IPS-18a (cell line): ENCODE results near the gene GSTM4.
A peak's percentile ranks its signal among the peaks of the same experiment; 100 is the strongest.
"Not testable (repeated sequence)": the region's sequence is repeated elsewhere in the genome, so short reads cannot be mapped to it uniquely, and the experiment has no call there.

ENCODE experiments used
- H3K27ac ChIP-seq: one replicate; pipeline ENCODE4 v1.5.1; 2013; ENCODE audit warnings: low read length
- H3K27me3 ChIP-seq: one replicate; pipeline ENCODE4 v1.6.1; 2013; ENCODE audit warnings: mild to moderate bottlenecking, low read length; ENCODE audit not compliant: control insufficient read depth, insufficient read depth
- H3K36me3 ChIP-seq: one replicate; pipeline ENCODE4 v1.6.1; 2013; ENCODE audit warnings: low read depth, low read length; ENCODE audit not compliant: control insufficient read depth
- H3K4me1 ChIP-seq: one replicate; pipeline ENCODE4 v1.6.1; 2013; ENCODE audit warnings: low read depth, low read length; ENCODE audit not compliant: control insufficient read depth
- H3K4me3 ChIP-seq: one replicate; pipeline ENCODE4 v1.5.1; 2013; ENCODE audit warnings: low read length
- H3K9ac ChIP-seq: one replicate; pipeline ENCODE4 v1.6.1; 2013; ENCODE audit warnings: mild to moderate bottlenecking, low read length, moderate library complexity
- H3K9me3 ChIP-seq: one replicate; pipeline ENCODE4 v1.6.1; 2013; ENCODE audit warnings: low read depth, low read length; ENCODE audit not compliant: control insufficient read depth

The GSTM4 gene

DNA sequence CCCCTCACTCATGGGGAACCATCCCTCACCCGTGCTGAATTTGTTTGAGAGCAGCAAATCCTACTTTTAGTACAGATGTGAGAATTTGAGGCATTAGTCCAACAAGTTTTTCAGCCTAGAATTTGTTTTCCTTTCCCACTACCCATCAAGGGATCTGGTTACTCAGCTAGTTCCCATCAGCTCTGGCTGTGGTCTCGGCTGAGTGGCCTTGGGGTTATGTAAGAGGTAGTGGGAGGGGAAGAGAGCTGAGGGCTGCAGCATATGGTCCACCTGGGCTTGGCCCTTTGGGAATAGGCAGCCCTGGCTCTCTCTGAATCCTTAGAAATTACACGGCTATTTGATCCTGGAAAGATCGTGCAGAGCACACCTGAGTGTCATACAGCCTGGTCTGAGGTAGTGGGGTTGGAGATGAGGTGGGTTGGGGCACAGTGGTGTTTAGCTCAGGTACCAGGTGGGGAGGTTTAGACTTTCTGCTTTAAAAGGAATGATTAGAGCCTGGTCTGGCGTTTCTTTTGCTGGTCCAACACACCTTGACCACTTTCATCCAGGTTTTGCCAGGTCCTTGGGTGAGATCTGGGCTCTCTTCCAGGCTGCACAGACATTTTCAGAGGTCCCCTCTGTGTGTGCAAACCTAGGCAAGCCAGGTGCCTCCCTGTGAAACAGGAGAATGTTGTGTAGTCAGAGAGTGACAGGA lies 4.2 kb downstream of the GSTM4 start:
- no peaks in the 10 kb centered on the region for H3K9me3 ChIP-seq
- H3K9ac ChIP-seq = no peak overlapping the region
- peaks cover 5% of the 10 kb centered on the region for H3K27me3 ChIP-seq
- H3K4me3 ChIP-seq = no peak overlapping the region
- H3K27ac ChIP-seq = no peak overlapping the region
- no peaks in the 10 kb centered on the region for H3K4me1 ChIP-seq
- no peaks in the 10 kb centered on the region for H3K36me3 ChIP-seq

DNA sequence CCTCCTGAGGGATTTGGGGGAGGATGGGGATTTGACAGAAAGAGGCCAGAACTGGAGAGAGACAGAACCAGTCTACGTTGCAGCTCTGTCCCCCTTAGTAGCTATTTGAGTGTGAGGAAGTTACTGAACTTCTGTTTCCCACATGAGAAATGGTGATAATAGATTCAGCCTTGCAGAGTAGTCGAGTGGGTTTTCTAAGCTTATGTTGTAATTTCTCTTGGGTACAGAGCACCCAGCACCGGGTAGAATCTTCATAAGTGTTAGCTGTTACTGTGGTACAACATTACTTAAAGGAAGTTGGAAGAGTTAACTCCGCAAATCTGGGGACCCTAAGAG lies 4.8 kb downstream of the GSTM4 start:
- H3K27ac ChIP-seq, H3K9ac ChIP-seq, H3K4me3 ChIP-seq, H3K27me3 ChIP-seq, H3K9me3 ChIP-seq, H3K36me3 ChIP-seq, H3K4me1 ChIP-seq: not testable (repeated sequence)

DNA sequence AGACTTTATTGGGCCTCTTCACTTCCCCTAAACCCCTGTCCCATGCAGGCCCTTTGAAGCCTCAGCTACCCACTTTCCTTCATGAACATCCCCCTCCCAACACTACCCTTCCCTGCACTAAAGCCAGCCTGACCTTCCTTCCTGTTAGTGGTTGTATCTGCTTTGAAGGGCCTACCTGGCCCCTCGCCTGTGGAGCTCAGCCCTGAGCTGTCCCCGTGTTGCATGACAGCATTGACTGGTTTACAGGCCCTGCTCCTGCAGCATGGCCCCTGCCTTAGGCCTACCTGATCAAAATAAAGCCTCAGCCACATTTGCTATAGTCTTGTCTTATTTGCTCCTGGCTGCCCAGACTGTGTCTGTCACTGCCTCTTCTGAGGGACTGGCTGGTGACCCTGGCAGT lies 5.5 kb downstream of the GSTM4 start:
- Histone ChIP-seq H3K4me1 (no peaks in the 10 kb centered on the region), H3K9ac (no peak overlapping the region), H3K9me3 (no peaks in the 10 kb centered on the region), H3K36me3 (no peaks in the 10 kb centered on the region), H3K27me3 (no peaks in the 10 kb centered on the region), H3K4me3 (no peak overlapping the region), H3K27ac (no peak overlapping the region)

DNA sequence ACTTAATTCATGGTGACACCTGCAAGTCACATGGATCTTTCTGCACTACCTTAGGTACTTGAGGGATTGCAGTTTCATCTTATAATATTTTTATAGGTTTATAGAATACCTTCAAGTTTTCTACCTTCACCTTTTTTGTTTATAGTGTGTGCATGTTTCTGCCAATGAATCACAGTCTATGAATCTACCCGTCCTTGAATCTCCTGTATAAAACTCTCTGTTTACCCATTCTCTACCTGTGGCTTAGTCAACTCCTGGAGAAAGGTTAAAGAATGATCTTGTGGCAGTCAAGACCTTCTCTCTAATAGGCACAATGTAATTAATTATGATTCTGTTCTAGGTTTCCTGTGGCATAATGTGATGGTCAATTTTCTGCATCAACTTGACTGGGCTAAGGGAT lies 8.8 kb downstream of the GSTM4 start:
- H3K27me3 ChIP-seq = no peaks in the 10 kb centered on the region
- H3K36me3 ChIP-seq = no peaks in the 10 kb centered on the region
- no peaks in the 10 kb centered on the region for H3K9me3 ChIP-seq
- no peak overlapping the region for H3K27ac ChIP-seq
- H3K9ac ChIP-seq = no peak overlapping the region
- peaks cover 3% of the 10 kb centered on the region for H3K4me1 ChIP-seq
- no peak overlapping the region for H3K4me3 ChIP-seq

DNA sequence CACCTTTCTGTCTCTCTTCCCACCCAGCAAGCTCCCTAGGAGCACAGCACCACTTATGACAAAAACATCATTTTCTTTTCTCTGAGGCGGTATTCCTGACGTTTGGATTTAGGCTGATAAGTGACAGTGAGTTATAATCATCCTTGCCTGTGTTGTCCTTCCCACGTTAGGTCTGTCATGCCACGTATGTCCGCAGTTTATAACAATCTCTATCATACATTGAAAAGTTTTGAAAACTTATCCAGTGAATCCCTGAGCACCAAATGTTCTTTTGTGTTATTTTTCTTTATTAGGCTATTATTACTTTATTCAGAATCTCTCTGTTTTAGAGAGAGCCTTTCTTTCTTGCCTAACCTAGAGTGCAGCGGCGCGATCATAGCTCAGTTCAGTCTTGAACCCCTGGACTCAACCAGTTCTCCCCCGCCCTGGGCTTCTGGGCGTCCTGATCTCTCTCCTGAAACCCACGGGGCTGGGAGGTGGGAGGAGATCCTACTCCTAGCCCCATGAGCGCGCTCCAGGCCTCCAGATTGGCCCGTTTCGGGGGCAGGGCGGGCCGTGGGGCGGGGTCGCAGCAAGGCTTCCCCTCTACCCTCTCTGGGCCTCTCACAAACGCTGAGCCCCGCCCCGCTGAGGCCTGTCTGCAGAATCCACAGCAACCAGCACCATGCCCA lies 11.7 kb downstream of the GSTM4 start, which contains the start of gene GSTM2:
TSS of gene GSTM2 (plus strand) at position 606 of the 671 bp plus-strand sequence. CDS start at position 665, 59 bp downstream.
- peak within 1 kb of the TSS; percentile 50 for H3K4me3 ChIP-seq
- no peaks in the 10 kb centered on the region for H3K36me3 ChIP-seq
- peaks cover 3% of the 10 kb centered on the region for H3K4me1 ChIP-seq
- no peak within 1 kb of the TSS for H3K9ac ChIP-seq
- no peaks in the 10 kb centered on the region for H3K27me3 ChIP-seq
- H3K27ac ChIP-seq = no peak within 1 kb of the TSS
- no peaks in the 10 kb centered on the region for H3K9me3 ChIP-seq

DNA sequence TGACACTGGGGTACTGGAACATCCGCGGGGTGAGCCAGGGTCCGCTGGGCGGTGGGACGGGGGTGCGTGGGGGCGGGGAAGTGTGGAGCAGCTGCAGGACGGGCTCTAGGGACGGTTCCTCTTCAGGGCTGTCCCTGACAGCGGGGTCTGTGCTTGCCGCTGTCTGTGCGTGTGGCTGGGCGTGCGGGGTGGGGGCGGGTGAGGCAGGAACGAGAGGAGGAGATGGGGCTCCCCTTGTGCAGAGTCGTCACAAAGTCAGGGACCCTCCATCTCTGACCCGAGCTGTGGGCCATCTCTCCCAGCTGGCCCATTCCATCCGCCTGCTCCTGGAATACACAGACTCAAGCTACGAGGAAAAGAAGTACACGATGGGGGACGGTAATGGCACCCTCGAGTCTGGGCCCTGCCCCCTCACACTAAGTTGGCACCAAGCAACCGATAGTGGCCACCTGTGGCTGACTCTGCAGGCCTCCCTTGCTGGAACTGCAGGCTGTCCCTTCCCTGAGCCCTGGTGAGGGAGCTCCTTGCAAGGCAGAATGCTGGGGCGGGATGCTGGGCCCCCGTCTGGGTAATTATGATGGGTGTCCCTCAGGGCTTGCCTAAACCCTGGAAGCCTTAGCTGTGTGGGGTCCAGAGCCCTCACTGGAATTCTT lies 12.3 kb downstream of the GSTM4 start:
- Histone ChIP-seq H3K9ac (no peak overlapping the region), H3K4me1 (peaks cover 3% of the 10 kb centered on the region), H3K9me3 (no peaks in the 10 kb centered on the region), H3K4me3 (peak overlapping the region; percentile 50), H3K36me3 (no peaks in the 10 kb centered on the region), H3K27ac (no peak overlapping the region), H3K27me3 (no peaks in the 10 kb centered on the region)

DNA sequence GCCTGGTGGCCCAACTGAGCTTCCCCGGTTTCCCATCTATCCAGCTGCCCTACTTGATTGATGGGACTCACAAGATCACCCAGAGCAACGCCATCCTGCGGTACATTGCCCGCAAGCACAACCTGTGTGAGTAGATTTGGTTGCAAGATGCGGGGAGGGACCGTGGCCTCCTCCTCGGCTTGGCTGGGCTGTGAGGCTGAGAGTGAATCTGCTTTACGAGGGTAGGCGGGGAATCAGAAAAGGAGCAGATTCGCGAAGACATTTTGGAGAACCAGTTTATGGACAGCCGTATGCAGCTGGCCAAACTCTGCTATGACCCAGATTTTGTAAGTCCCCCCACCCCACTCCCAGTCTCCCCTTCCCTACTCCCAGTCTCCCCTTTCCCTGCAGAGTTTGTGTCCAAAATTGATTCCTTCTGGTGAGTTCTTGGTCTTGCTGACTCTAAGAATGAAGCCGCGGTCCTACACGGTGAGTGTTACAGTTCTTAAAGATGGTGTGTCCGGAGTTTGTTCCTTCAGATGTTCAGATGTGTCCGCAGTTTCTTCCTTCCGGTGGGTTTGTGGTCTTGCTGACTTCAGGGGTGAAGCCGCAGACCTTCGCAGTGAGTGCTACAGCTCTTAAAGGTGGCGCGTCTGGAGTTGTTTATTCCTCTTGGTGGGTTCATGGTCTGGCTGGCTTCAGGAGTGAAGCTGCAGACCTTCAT lies 13.5 kb downstream of the GSTM4 start:
- Histone ChIP-seq H3K27me3 (no peaks in the 10 kb centered on the region), H3K4me3 (no peak overlapping the region), H3K9ac (no peak overlapping the region), H3K27ac (no peak overlapping the region), H3K9me3 (no peaks in the 10 kb centered on the region), H3K36me3 (no peaks in the 10 kb centered on the region), H3K4me1 (peaks cover 3% of the 10 kb centered on the region)

DNA sequence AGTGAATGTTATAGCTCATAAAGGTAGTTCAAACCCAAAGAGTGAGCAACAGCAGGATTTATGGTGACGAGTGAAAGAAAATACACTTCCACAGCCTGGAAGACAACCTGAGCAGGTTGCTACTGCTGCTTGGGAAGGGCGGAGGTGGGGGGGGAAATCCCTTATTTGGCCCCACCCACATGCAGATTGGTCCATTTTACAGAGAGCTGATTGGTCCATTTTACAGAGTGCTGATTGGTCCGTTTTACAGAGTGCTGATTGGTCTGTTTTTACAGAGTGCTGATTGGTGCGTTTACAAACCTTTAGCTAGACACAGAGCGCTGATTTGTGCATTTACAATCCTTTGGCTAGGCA lies 14.0 kb downstream of the GSTM4 start:
- H3K36me3 ChIP-seq, H3K27ac ChIP-seq, H3K4me1 ChIP-seq, H3K27me3 ChIP-seq, H3K9me3 ChIP-seq, H3K4me3 ChIP-seq, H3K9ac ChIP-seq: not testable (repeated sequence)

DNA sequence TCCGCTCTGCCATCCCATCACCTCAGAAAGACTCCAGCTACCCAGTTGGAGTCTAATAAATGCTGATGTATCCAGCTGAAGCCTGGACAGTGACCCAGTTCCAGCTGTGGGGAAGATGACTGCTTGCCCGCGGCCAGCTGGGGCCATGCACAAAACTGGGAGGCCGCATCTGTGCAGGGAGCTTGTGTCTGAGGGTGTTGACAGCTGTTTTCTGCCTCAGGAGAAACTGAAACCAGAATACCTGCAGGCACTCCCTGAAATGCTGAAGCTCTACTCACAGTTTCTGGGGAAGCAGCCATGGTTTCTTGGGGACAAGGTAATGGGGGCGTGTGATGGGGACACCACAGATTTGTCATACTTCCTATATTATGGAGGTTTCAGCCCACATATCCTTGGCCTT lies 15.2 kb downstream of the GSTM4 start:
- Histone ChIP-seq H3K36me3 (no peaks in the 10 kb centered on the region), H3K27me3 (no peaks in the 10 kb centered on the region), H3K9ac (no peak overlapping the region), H3K4me3 (no peak overlapping the region), H3K4me1 (peaks cover 3% of the 10 kb centered on the region), H3K27ac (no peak overlapping the region), H3K9me3 (no peaks in the 10 kb centered on the region)

DNA sequence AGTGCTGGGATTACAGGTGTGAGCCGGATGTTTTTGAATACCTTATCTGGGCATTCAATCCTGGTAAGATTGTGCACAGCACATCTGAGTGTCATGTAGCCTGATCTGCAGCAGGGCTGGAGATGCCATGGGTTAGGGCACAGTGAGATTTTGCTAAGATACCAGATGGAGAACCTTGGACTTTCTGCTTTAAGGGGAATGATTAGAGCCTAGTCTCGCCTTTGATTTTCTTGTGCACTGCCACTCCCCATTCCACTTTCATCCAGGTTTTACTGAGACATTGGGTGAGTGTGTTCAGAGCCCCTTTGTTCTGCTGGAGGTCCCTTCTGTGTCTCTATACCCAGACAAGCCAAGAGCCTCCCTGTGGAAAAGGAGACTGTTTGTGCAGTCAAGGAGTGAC lies 18.0 kb downstream of the GSTM4 start:
- H3K27ac ChIP-seq, H3K36me3 ChIP-seq, H3K4me1 ChIP-seq, H3K4me3 ChIP-seq, H3K9me3 ChIP-seq, H3K27me3 ChIP-seq, H3K9ac ChIP-seq: not testable (repeated sequence)

DNA sequence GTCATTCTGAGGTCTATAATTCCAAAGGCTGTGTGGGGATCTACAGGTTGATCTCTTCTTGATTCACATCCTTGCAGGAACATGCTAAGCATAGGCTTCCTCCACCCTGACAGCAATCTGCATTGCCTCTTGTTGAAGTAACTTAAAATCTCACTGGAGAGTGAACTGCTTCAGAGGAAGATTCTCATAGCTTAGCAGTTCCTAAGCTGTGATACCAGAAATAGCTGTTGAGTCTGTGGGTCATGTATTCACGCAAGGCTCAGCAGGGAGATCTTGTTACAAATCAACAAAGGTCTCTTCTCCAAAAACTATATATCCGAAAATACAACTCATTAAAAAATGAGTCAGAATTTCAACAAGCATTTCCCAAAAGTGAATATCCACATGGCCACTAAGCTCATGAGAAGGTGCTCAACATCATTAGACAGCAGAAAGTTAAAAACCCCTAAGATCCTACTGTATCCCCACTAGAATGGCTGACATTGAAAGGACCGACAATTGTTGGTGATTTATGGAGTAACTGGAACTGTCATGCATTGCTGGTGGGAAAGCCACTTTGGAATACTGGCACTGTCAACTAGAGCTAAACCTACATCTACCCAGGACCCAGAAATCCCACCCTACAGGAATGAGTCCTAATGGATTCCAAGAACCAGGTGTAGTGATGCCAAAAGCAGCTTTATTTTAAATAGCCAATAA lies 20.9 kb downstream of the GSTM4 start:
- not testable (repeated sequence) for H3K9ac ChIP-seq, H3K36me3 ChIP-seq, H3K27me3 ChIP-seq

More for the DNA sequence above, 20.9 kb downstream of the GSTM4 start:
- H3K4me1 ChIP-seq, H3K27ac ChIP-seq, H3K4me3 ChIP-seq, H3K9me3 ChIP-seq: not testable (repeated sequence)
